ENCODE results near the gene STIP1. TPM values are rescaled to one million over a fixed set of nuclear protein-coding genes. Genes with fewer than 3 reads are reported as not detected.

Gene STIP1
- total RNA-seq, 1 experiment from 2014 or later: 338 TPM

DNA sequence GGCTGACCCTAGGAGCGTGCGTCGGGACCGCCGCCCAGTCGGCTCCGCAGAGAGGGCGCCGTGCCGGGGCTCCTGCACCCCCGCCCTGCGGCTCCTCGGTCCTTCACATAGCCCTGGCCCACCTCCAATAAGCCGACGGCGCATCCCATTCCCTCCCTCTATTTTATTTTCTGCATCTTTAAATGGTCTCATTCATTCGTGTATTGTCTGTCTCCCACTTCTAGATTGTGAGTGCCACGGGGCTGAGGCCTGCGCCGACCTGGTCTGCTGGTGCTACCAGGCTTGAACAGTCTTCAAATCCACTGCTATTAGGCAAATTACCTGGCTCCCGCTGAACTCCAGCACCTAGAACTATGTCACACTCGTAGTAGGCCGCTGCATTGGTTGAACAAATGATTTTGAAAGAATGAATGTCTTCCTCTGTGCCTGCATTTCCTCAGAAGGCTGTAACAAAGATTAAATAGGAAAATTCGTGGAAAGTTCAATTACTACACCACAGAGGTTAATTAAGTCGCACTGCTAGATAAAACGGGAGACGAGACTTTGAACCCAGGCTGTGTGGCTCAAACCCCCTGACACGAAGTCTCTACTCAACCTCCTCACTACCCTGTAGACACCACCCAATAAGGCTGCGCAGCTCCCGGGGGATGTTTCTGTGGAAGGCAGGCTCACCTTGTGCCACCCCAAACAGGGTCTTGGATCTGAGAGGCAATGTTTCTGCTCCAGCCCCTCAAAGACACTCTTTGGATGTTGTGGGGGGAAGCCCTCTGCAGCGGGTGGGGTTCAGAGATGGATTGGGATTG, 62.0 kb downstream of the STIP1 start:
- Mint-ChIP-seq H3K4me1 (peaks cover 41 to 51% of the 10 kb centered on the region in 2 experiments), H3K27me3 (ENCODE audit: low read depth) (no peaks in the 10 kb centered on the region), H3K27ac (peak overlapping the region in 2 of 3 experiments; percentile 24 to 49; a peak in 4 of 7 replicates), H3K9me3 (no peaks in the 10 kb centered on the region; a peak in 1 of 5 replicates), H3K4me3 (peak overlapping the region; percentile 79 to 93), H3K36me3 (ENCODE audit: insufficient read depth in 1 of 3, low read depth in 3 of 3) (peaks cover 12 to 18% (median 13%) of the 10 kb centered on the region in 3 experiments; a peak in 6 of 7 replicates)
- peak overlapping the region; percentile 99 for H3K4me2 ChIP-seq (ENCODE audit: insufficient read depth, insufficient read length, low read length)
- no peak overlapping the region for H3K4ac ChIP-seq (ENCODE audit: low read depth, low read length)
- no peaks in the 10 kb centered on the region for H3K9me3 ChIP-seq (ENCODE audit: control insufficient read depth, low read depth, low read length)
- H3K79me1 ChIP-seq (ENCODE audit: insufficient read depth, low read depth, low read length, poor library complexity, severe bottlenecking): peaks cover 3% of the 10 kb centered on the region
- no peak overlapping the region for H3K56ac ChIP-seq (ENCODE audit: insufficient read length, low read depth, low read length)
- no peak overlapping the region for H3K18ac ChIP-seq (ENCODE audit: insufficient read length, low read depth, low read length)
- no peak overlapping the region for H2BK15ac ChIP-seq (ENCODE audit: low read depth, low read length)
- H4K8ac ChIP-seq (replicated peaks; ENCODE audit: insufficient read length, low read depth, low read length): no peak overlapping the region
- peaks cover 7% of the 10 kb centered on the region; the same call in 1 of the 2 replicates for H3K79me2 ChIP-seq (ENCODE audit: insufficient read depth, low read length)
- H2AFZ ChIP-seq (ENCODE audit: low read length): no peak overlapping the region
- no peak overlapping the region for H2AK5ac ChIP-seq (ENCODE audit: insufficient read length, low read length)
- no peak overlapping the region for H4K91ac ChIP-seq (ENCODE audit: insufficient read length, low read depth, low read length)
- H3K27me3 ChIP-seq (ENCODE audit: insufficient read depth, low read length): no peaks in the 10 kb centered on the region
- H3K14ac ChIP-seq (ENCODE audit: insufficient read depth, low read length): no peak overlapping the region
- peaks cover 9% of the 10 kb centered on the region; the same call in 1 of the 2 replicates for H3K4me1 ChIP-seq (ENCODE audit: insufficient read depth, low read length)
- H3K23ac ChIP-seq (ENCODE audit: insufficient read length, low read depth, low read length): no peak overlapping the region
- TF ChIP-seq, protein P1, sequence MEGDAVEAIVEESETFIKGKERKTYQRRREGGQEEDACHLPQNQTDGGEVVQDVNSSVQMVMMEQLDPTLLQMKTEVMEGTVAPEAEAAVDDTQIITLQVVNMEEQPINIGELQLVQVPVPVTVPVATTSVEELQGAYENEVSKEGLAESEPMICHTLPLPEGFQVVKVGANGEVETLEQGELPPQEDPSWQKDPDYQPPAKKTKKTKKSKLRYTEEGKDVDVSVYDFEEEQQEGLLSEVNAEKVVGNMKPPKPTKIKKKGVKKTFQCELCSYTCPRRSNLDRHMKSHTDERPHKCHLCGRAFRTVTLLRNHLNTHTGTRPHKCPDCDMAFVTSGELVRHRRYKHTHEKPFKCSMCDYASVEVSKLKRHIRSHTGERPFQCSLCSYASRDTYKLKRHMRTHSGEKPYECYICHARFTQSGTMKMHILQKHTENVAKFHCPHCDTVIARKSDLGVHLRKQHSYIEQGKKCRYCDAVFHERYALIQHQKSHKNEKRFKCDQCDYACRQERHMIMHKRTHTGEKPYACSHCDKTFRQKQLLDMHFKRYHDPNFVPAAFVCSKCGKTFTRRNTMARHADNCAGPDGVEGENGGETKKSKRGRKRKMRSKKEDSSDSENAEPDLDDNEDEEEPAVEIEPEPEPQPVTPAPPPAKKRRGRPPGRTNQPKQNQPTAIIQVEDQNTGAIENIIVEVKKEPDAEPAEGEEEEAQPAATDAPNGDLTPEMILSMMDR (conservative IDR thresholded peaks at IDR 0.05): no peak
- DNase-seq: no peak
- H3K27ac ChIP-seq (ENCODE audit: insufficient read length, low read depth, low read length): no peak overlapping the region
- no peaks in the 10 kb centered on the region for H4K20me1 ChIP-seq (ENCODE audit: control insufficient read depth, insufficient read depth, insufficient read length)
- no peak overlapping the region for H2BK120ac ChIP-seq (ENCODE audit: low read depth, low read length, poor library complexity, severe bottlenecking)
- no peak overlapping the region for H2BK20ac ChIP-seq (ENCODE audit: low read depth, low read length, poor library complexity, severe bottlenecking)
- H4K5ac ChIP-seq (ENCODE audit: insufficient read length, low read depth, low read length): no peak overlapping the region
- no peak overlapping the region for H3K9ac ChIP-seq (ENCODE audit: extremely low read depth, insufficient read length, low read length)
- H3K23me2 ChIP-seq (ENCODE audit: insufficient read length, low read depth, low read length, poor library complexity, severe bottlenecking): peaks cover 26% of the 10 kb centered on the region
- H2BK5ac ChIP-seq (ENCODE audit: insufficient read length, low read length): no peak overlapping the region
- WGBS (ENCODE audit: extremely low coverage, insufficient read length, low lambda C conversion rate): no CpG with 5 or more reads among the region's 31 CpGs
- H3T11ph ChIP-seq (ENCODE audit: low read length): no peak overlapping the region
- no peak overlapping the region for H2BK12ac ChIP-seq (ENCODE audit: insufficient read length, low read depth, low read length)

Measured in H9 (cell line).